ENCODE measurements around the gene HAUS7.
A peak's percentile ranks its signal among the peaks of the same experiment; 100 is the strongest.

Gene HAUS7

GRCh38 chrX:153470411-153471363, at the start of gene HAUS7:
TSS of gene HAUS7 (minus strand) at chrX:153470576. CDS start at chrX:153470557, 19 bp downstream.
- Histone ChIP-seq H3K9me3 (ENCODE audit: control insufficient read depth, low read length) (no peaks in the 10 kb centered on the region), H3K9ac (ENCODE audit: low read length) (peak within 1 kb of the TSS; percentile 53), H3K27me3 (ENCODE audit: control insufficient read depth, insufficient read depth, low read length) (peaks cover 6% of the 10 kb centered on the region), H3K4me3 (ENCODE audit: low read length) (peak within 1 kb of the TSS; percentile 46), H3K4me1 (ENCODE audit: control insufficient read depth, insufficient read depth, low read length) (peaks cover 5% of the 10 kb centered on the region), H3K36me3 (ENCODE audit: control insufficient read depth, insufficient read depth, low read length) (no peaks in the 10 kb centered on the region)

- Histone ChIP-seq H3K27me3 (ENCODE audit: control insufficient read depth, insufficient read depth, low read length) (peaks cover 6% of the 10 kb centered on the region), H3K4me3 (ENCODE audit: low read length) (no peak overlapping the region)
Observed at GRCh38 chrX:153519569-153520286, 49.4 kb upstream of the HAUS7 start.

GRCh38 chrX:153517946-153518834, 47.8 kb upstream of the HAUS7 start:
- Histone ChIP-seq H3K9ac (ENCODE audit: low read length) (no peak overlapping the region), H3K4me3 (ENCODE audit: low read length) (no peak overlapping the region), H3K9me3 (ENCODE audit: control insufficient read depth, low read length) (no peaks in the 10 kb centered on the region), H3K36me3 (ENCODE audit: control insufficient read depth, insufficient read depth, low read length) (no peaks in the 10 kb centered on the region), H3K4me1 (ENCODE audit: control insufficient read depth, insufficient read depth, low read length) (peaks cover 12% of the 10 kb centered on the region), H3K27me3 (ENCODE audit: control insufficient read depth, insufficient read depth, low read length) (peaks cover 6% of the 10 kb centered on the region)

More at GRCh38 chrX:153519569-153520286, 49.4 kb upstream of the HAUS7 start:
- H3K9me3 ChIP-seq (ENCODE audit: control insufficient read depth, low read length) = no peaks in the 10 kb centered on the region
- no peak overlapping the region for H3K9ac ChIP-seq (ENCODE audit: low read length)
- H3K36me3 ChIP-seq (ENCODE audit: control insufficient read depth, insufficient read depth, low read length) = no peaks in the 10 kb centered on the region
- H3K4me1 ChIP-seq (ENCODE audit: control insufficient read depth, insufficient read depth, low read length) = peaks cover 12% of the 10 kb centered on the region

- Histone ChIP-seq H3K36me3 (ENCODE audit: control insufficient read depth, insufficient read depth, low read length) (no peaks in the 10 kb centered on the region), H3K4me3 (ENCODE audit: low read length) (no peak within 1 kb of the TSS), H3K4me1 (ENCODE audit: control insufficient read depth, insufficient read depth, low read length) (peaks cover 12% of the 10 kb centered on the region), H3K9ac (ENCODE audit: low read length) (no peak within 1 kb of the TSS), H3K9me3 (ENCODE audit: control insufficient read depth, low read length) (no peaks in the 10 kb centered on the region), H3K27me3 (ENCODE audit: control insufficient read depth, insufficient read depth, low read length) (peaks cover 6% of the 10 kb centered on the region)
Observed at GRCh38 chrX:153517423-153517822, 47.0 kb upstream of the HAUS7 start, which contains the start of gene ATP2B3. TSS of gene ATP2B3 (plus strand) at chrX:153517642. CDS start at chrX:153536248, 18,606 bp downstream.

- no peaks in the 10 kb centered on the region for H3K36me3 ChIP-seq (ENCODE audit: control insufficient read depth, insufficient read depth, low read length)
- peaks cover 6% of the 10 kb centered on the region for H3K27me3 ChIP-seq (ENCODE audit: control insufficient read depth, insufficient read depth, low read length)
- no peak overlapping the region for H3K4me3 ChIP-seq (ENCODE audit: low read length)
Observed at GRCh38 chrX:153516073-153516472, 45.7 kb upstream of the HAUS7 start.

GRCh38 chrX:153515435-153515834, 45.1 kb upstream of the HAUS7 start:
- no peak overlapping the region for H3K9ac ChIP-seq (ENCODE audit: low read length)

More at GRCh38 chrX:153516073-153516472, 45.7 kb upstream of the HAUS7 start:
- Histone ChIP-seq H3K9me3 (ENCODE audit: control insufficient read depth, low read length) (no peaks in the 10 kb centered on the region), H3K4me1 (ENCODE audit: control insufficient read depth, insufficient read depth, low read length) (peaks cover 7% of the 10 kb centered on the region), H3K9ac (ENCODE audit: low read length) (no peak overlapping the region)

GRCh38 chrX:153514259-153514658, 43.9 kb upstream of the HAUS7 start:
- H3K27me3 ChIP-seq (ENCODE audit: control insufficient read depth, insufficient read depth, low read length) = peaks cover 5% of the 10 kb centered on the region
- no peaks in the 10 kb centered on the region for H3K9me3 ChIP-seq (ENCODE audit: control insufficient read depth, low read length)
- H3K4me3 ChIP-seq (ENCODE audit: low read length) = no peak overlapping the region
- no peaks in the 10 kb centered on the region for H3K36me3 ChIP-seq (ENCODE audit: control insufficient read depth, insufficient read depth, low read length)
- no peak overlapping the region for H3K9ac ChIP-seq (ENCODE audit: low read length)
- no peaks in the 10 kb centered on the region for H3K4me1 ChIP-seq (ENCODE audit: control insufficient read depth, insufficient read depth, low read length)

More at GRCh38 chrX:153515435-153515834, 45.1 kb upstream of the HAUS7 start:
- H3K9me3 ChIP-seq (ENCODE audit: control insufficient read depth, low read length) = no peaks in the 10 kb centered on the region
- H3K27me3 ChIP-seq (ENCODE audit: control insufficient read depth, insufficient read depth, low read length) = peaks cover 6% of the 10 kb centered on the region
- H3K36me3 ChIP-seq (ENCODE audit: control insufficient read depth, insufficient read depth, low read length) = no peaks in the 10 kb centered on the region
- no peak overlapping the region for H3K4me3 ChIP-seq (ENCODE audit: low read length)
- H3K4me1 ChIP-seq (ENCODE audit: control insufficient read depth, insufficient read depth, low read length) = peaks cover under 1% of the 10 kb centered on the region

- no peak overlapping the region for H3K9ac ChIP-seq (ENCODE audit: low read length)
- H3K9me3 ChIP-seq (ENCODE audit: control insufficient read depth, low read length) = no peaks in the 10 kb centered on the region
Observed at GRCh38 chrX:153513265-153513664, 42.9 kb upstream of the HAUS7 start.

GRCh38 chrX:153512501-153512893, 42.1 kb upstream of the HAUS7 start:
- Histone ChIP-seq H3K36me3 (ENCODE audit: control insufficient read depth, insufficient read depth, low read length) (no peaks in the 10 kb centered on the region), H3K9me3 (ENCODE audit: control insufficient read depth, low read length) (no peaks in the 10 kb centered on the region), H3K27me3 (ENCODE audit: control insufficient read depth, insufficient read depth, low read length) (no peaks in the 10 kb centered on the region), H3K4me1 (ENCODE audit: control insufficient read depth, insufficient read depth, low read length) (peaks cover 4% of the 10 kb centered on the region), H3K9ac (ENCODE audit: low read length) (no peak overlapping the region), H3K4me3 (ENCODE audit: low read length) (no peak overlapping the region)

More at GRCh38 chrX:153513265-153513664, 42.9 kb upstream of the HAUS7 start:
- Histone ChIP-seq H3K36me3 (ENCODE audit: control insufficient read depth, insufficient read depth, low read length) (no peaks in the 10 kb centered on the region), H3K4me1 (ENCODE audit: control insufficient read depth, insufficient read depth, low read length) (no peaks in the 10 kb centered on the region), H3K27me3 (ENCODE audit: control insufficient read depth, insufficient read depth, low read length) (no peaks in the 10 kb centered on the region), H3K4me3 (ENCODE audit: low read length) (no peak overlapping the region)

GRCh38 chrX:153511784-153512500, 41.6 kb upstream of the HAUS7 start:
- peaks cover 6% of the 10 kb centered on the region for H3K4me1 ChIP-seq (ENCODE audit: control insufficient read depth, insufficient read depth, low read length)
- H3K36me3 ChIP-seq (ENCODE audit: control insufficient read depth, insufficient read depth, low read length) = no peaks in the 10 kb centered on the region
- no peak overlapping the region for H3K9ac ChIP-seq (ENCODE audit: low read length)
- H3K9me3 ChIP-seq (ENCODE audit: control insufficient read depth, low read length) = no peaks in the 10 kb centered on the region
- H3K27me3 ChIP-seq (ENCODE audit: control insufficient read depth, insufficient read depth, low read length) = no peaks in the 10 kb centered on the region
- no peak overlapping the region for H3K4me3 ChIP-seq (ENCODE audit: low read length)

- no peaks in the 10 kb centered on the region for H3K36me3 ChIP-seq (ENCODE audit: control insufficient read depth, insufficient read depth, low read length)
- H3K4me3 ChIP-seq (ENCODE audit: low read length) = no peak overlapping the region
- H3K9me3 ChIP-seq (ENCODE audit: control insufficient read depth, low read length) = no peaks in the 10 kb centered on the region
- H3K9ac ChIP-seq (ENCODE audit: low read length) = no peak overlapping the region
- H3K27me3 ChIP-seq (ENCODE audit: control insufficient read depth, insufficient read depth, low read length) = no peaks in the 10 kb centered on the region
- peaks cover 6% of the 10 kb centered on the region for H3K4me1 ChIP-seq (ENCODE audit: control insufficient read depth, insufficient read depth, low read length)
Observed at GRCh38 chrX:153510383-153510782, 40.0 kb upstream of the HAUS7 start.

All from mucosa of stomach (tissue), 1 donor.